CD4-positive, alpha-beta T cell treated with Interleukin-17A for 4 hours (primary cell): ENCODE results near the gene PTPRR.
"Not testable (repeated sequence)": the region's sequence is repeated elsewhere in the genome, so short reads cannot be mapped to it uniquely, and the experiment has no call there.

ENCODE experiments used
- DNase-seq: peaks from one replicate; pipeline ENCODE4 v3.0.0-alpha.2; 2020; ENCODE audit warnings: mixed read lengths

PTPRR gene

GRCh38 chr12:70838127-70838526 lies 82.4 kb downstream of the PTPRR start:
- no peak for DNase-seq

GRCh38 chr12:70837026-70837425 lies 83.5 kb downstream of the PTPRR start:
- no peak for DNase-seq

DNA sequence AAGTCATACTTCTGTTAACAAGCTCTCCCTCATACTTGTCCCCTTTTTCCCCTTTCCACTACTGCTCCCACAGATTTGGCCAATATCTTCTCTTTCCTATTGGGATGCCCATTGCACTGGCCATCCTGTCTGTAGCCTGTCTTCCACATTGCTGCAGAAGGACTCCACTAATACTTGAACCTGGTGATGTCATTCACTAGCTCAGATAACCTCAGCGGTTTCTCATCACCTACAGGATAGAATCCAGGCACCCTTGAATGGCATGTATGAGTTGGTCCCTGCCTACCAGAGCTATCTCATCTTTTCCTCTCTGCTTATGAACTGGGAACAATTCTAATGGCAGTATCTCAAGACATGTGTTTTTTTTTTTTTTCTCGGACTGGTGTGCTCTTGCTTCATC lies 84.6 kb downstream of the PTPRR start:
- DNase-seq, result no peak

GRCh38 chr12:70831543-70831942 lies 89.0 kb downstream of the PTPRR start:
- DNase-seq, result no peak

- no peak for DNase-seq
Measured at GRCh38 chr12:70830221-70831061, 90.1 kb downstream of the PTPRR start.

DNA sequence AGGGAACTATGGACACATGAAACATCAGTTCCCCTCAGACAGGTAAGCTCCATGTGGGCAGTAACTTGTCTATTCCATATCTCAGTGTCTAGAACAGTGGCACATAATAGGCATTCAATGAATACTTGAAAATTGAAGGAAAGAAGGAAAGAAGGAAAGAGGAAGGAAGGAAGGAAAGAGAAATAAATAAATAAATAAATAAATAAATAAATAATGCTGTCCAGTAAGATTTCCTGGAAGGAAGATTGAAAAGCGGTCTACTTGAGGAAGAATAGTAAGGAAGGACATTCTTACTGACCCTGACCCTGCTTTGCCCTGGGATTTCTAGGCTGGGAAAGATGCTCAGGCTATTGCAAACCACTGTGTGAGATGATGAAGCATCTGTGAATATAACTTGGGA lies 91.5 kb downstream of the PTPRR start:
- no peak for DNase-seq

DNA sequence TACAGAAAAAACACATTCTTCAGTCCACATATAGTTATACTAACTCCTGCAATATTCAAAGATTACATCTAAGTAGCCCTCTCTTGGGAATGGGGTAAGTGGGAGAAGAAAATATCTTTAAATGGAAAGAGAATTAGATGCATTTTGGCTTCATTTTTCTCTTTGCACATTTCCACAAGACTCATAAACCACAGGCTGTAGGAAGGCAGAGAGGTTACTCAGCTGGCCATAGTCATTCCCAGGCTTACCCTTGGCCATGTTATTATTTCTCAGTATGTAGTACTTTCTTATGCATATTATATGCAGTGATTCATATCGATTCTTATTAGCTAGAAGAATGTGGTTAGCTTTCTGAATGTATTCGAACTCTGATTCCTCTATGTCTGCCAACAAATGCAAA lies 92.2 kb downstream of the PTPRR start:
- DNase-seq, result no peak

DNA sequence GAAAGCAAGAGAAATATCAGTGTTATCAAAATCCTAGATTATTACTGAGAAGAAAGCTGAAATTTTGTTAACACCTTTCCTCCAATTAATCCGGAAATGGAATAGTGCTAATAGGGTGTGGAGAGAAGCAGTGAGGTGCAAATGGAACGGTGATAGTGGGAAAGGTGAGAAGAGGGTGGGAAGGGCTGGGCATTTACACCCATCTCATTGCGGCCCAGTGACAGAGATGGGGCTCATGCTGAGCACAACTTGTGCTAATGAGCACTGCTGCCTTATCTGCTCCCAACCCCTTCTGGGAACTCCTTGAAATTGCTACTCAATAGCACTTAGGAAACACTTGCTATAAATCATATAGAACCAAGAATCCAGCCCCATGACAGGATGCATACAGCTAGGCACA lies 94.4 kb downstream of the PTPRR start:
- DNase-seq, result no peak

GRCh38 chr12:70824511-70824910 lies 96.0 kb downstream of the PTPRR start:
- no peak for DNase-seq

GRCh38 chr12:70823182-70823976 lies 97.2 kb downstream of the PTPRR start:
- DNase-seq, result no peak

GRCh38 chr12:70822412-70822811 lies 98.1 kb downstream of the PTPRR start:
- DNase-seq, result no peak

DNA sequence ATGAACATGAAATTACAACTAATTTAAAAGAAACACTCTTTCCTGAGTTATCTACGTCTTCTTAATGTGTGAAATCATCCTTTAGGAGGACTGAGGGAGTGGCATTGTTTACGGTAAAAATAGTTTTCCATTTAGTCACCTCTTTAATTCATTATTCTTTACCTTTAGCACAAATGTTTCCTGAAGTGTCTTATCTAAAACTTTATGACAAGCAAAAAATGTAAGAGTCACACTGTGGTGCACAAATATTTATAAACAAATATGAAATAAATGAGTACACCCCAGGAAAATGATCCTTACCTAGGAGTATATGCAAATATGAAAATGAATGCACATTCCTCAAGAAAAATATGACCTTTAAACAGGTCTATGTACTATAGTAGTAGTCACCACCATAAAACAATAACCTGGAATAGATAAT lies 104.6 kb downstream of the PTPRR start:
- DNase-seq, result no peak

GRCh38 chr12:70815056-70815455 lies 105.5 kb downstream of the PTPRR start:
- no peak for DNase-seq

- DNase-seq, result no peak
Measured at GRCh38 chr12:70813559-70813958, 107.0 kb downstream of the PTPRR start.

DNA sequence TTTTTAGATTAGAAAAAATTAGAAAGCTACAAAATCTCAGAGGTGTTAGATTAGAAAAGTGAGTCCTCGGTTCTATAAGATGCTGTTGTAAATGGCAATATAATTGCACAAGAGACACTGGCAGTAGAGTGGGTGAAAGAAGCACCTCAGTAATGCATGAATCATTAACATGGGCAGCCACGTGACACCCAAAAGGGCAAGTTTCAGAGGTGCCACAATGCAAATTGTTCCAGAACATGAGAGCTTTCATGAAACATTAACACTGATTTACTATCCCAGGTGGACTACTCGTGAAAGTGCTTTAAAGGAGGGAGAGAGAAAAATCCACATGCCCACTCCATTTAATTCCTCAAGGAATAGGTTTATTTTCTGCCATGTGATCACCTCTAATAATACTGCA lies 108.4 kb downstream of the PTPRR start:
- DNase-seq, result no peak

DNA sequence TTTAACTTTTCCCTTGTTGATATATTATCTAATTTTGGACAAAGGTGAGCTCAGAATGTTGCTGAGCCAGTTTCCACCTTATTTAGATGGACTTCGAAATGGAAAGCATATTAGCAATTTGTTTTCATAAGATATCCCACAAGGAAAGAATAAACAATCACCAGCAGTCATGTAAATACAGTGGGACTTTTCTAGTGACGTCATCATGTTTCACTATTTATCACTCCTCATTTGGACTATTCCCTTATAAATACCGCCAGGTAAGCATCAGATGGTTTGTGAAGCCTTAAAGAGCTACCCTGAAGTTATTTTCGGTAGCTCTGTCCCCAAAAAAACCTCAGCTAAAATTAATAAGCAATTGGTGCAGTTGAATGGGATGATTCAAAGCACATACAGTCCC lies 110.7 kb downstream of the PTPRR start:
- DNase-seq, result no peak

DNA sequence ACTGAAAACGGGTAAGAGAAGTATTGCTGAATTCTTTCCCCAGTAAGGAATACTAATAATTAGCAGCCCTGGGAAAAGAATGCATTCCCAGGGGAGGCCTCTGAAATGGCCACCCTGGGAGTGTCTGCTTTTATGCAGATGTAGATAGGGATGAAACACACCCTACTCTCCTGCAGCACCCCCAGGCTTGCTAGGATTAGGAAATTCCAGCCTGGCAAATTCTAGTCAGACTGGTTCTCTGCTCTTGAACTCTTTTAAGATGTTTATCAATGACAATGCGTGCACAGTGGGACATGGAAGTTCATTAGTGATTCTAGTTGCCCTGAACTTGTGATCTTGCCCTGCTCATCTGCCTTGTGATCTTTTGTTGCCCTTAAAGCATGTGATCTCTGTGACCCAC lies 112.5 kb downstream of the PTPRR start:
- DNase-seq, result not testable (repeated sequence)

GRCh38 chr12:70806827-70807226 lies 113.7 kb downstream of the PTPRR start:
- DNase-seq, result no peak

GRCh38 chr12:70806043-70806442 lies 114.5 kb downstream of the PTPRR start:
- DNase-seq, result no peak

- DNase-seq, result no peak
Measured at GRCh38 chr12:70798016-70798783, 122.3 kb downstream of the PTPRR start.

- DNase-seq, result no peak
Measured at GRCh38 chr12:70796989-70797388, 123.5 kb downstream of the PTPRR start.

GRCh38 chr12:70795608-70796007 lies 124.9 kb downstream of the PTPRR start:
- no peak for DNase-seq

GRCh38 chr12:70794131-70794530 lies 126.4 kb downstream of the PTPRR start:
- no peak for DNase-seq
